Neural cell (in vitro differentiated cells): ENCODE results near the gene CALY. TPM values are rescaled to one million over a fixed set of nuclear protein-coding genes. Genes with fewer than 3 reads are reported as not detected.

Source experiments
- H2AFZ ChIP-seq: fragments of 200-600, 300-800 bp; sonication (generic), shearing (Covaris generic); 2 replicates; pipeline ENCODE4 v1.6.0; 2014; ENCODE audit warnings: low read depth, mild to moderate bottlenecking, antibody characterized with exemption, low read length, moderate library complexity
- H3F3A ChIP-seq: fragments of 200-600 bp; shearing (Covaris generic); 2 replicates; pipeline ENCODE4 v1.6.1; 2016; ENCODE audit warnings: mild to moderate bottlenecking, moderate library complexity, mixed read lengths, antibody characterized with exemption, low read length; ENCODE audit not compliant: insufficient read depth, poor library complexity, severe bottlenecking
- H3K27ac ChIP-seq: fragments of 200-600, 300-800 bp; sonication (generic), shearing (Covaris generic); 2 replicates; pipeline ENCODE4 v1.5.1; 2014; ENCODE audit warnings: mild to moderate bottlenecking, low read length, moderate library complexity
- H3K27me3 ChIP-seq: fragments of 300-800, 200-600 bp; sonication (generic), shearing (Covaris generic); 2 replicates; pipeline ENCODE4 v1.6.0; 2014; ENCODE audit warnings: mild to moderate bottlenecking, low read depth, low read length, moderate library complexity; ENCODE audit not compliant: insufficient read depth
- H3K36me3 ChIP-seq: fragments of 300-800, 200-600 bp; sonication (generic), shearing (Covaris generic); 2 replicates; pipeline ENCODE4 v1.5.1; 2014; ENCODE audit warnings: mild to moderate bottlenecking, antibody characterized with exemption, low read length, moderate library complexity; ENCODE audit not compliant: insufficient read depth
- H3K4me2 ChIP-seq: fragments of 300-800, 200-600 bp; sonication (generic), shearing (Covaris generic); 2 replicates; pipeline ENCODE4 v1.6.0; 2014; ENCODE audit warnings: mild to moderate bottlenecking, low read length
- H3K4me3 ChIP-seq: fragments of 300-800, 200-600 bp; sonication (generic), shearing (Covaris generic); 2 replicates; pipeline ENCODE4 v1.5.1; 2014; ENCODE audit warnings: mild to moderate bottlenecking, low read length, moderate library complexity
- H3K79me2 ChIP-seq: fragments of 200-600 bp; shearing (Covaris generic); replicated peaks from 2 replicates; pipeline ENCODE4 v1.6.0; 2014; ENCODE audit warnings: mild to moderate bottlenecking, low read length, moderate library complexity; ENCODE audit not compliant: insufficient read depth
- H3K9ac ChIP-seq: fragments of 300-800, 200-600 bp; sonication (generic), shearing (Covaris generic); 2 replicates; pipeline ENCODE4 v1.6.1; 2016; ENCODE audit warnings: mild to moderate bottlenecking, low read length, mixed read lengths
- H3K9me2 ChIP-seq: fragments of 200-600 bp; shearing (Covaris generic); 2 replicates; pipeline ENCODE4 v1.6.1; 2016; ENCODE audit warnings: mild to moderate bottlenecking, low read length, mixed read lengths; ENCODE audit not compliant: insufficient read depth
- H3K9me3 ChIP-seq: fragments of 200-600, 300-800 bp; sonication (generic), shearing (Covaris generic); 2 replicates; pipeline ENCODE4 v1.6.1; 2016; ENCODE audit warnings: mild to moderate bottlenecking, mixed run types, low read length, moderate library complexity, mixed read lengths
- H4K20me1 ChIP-seq: fragments of 200-600 bp; shearing (Covaris generic); 2 replicates; pipeline ENCODE4 v1.6.1; 2016; ENCODE audit warnings: mild to moderate bottlenecking, mixed run types; ENCODE audit not compliant: insufficient read depth
- CTCF ChIP-seq: fragments of 450-650 bp; IDR thresholded peaks from 2 replicates; pipeline ENCODE4 v1.5.1; 2014; ENCODE audit warnings: antibody characterized with exemption, mild to moderate bottlenecking, moderate library complexity; ENCODE audit not compliant: poor library complexity, severe bottlenecking
- EP300 ChIP-seq: fragments of 450-650 bp; conservative IDR thresholded peaks from 2 replicates; pipeline ENCODE4 v1.6.1; 2014; ENCODE audit warnings: antibody characterized with exemption, mild to moderate bottlenecking, moderate library complexity; ENCODE audit not compliant: poor library complexity, severe bottlenecking
- EZH2 ChIP-seq: fragments of 200-600, 300-800 bp; shearing (Covaris generic), sonication (generic); IDR thresholded peaks from 2 replicates; pipeline ENCODE4 v1.6.1; 2014; ENCODE audit warnings: antibody characterized with exemption, low read length, borderline replicate concordance, mild to moderate bottlenecking; ENCODE audit not compliant: insufficient read depth, poor library complexity, severe bottlenecking
- MXI1 ChIP-seq: fragments of 450-650 bp; conservative IDR thresholded peaks from 2 replicates; pipeline ENCODE4 v1.6.1; 2014; ENCODE audit warnings: antibody characterized with exemption, mild to moderate bottlenecking; ENCODE audit not compliant: poor library complexity, severe bottlenecking
- POLR2AphosphoS5 ChIP-seq: IDR thresholded peaks from 2 replicates; pipeline ENCODE4 v1.6.1; 2012
- RAD21 ChIP-seq: fragments of 450-650 bp; conservative IDR thresholded peaks from 2 replicates; pipeline ENCODE4 v1.6.1; 2014; ENCODE audit warnings: antibody characterized with exemption, mild to moderate bottlenecking, moderate library complexity
- REST ChIP-seq: IDR thresholded peaks from 2 replicates; pipeline ENCODE4 v1.6.1; 2012; ENCODE audit warnings: borderline replicate concordance
- SMC3 ChIP-seq: fragments of 450-650 bp; conservative IDR thresholded peaks from 2 replicates; pipeline ENCODE4 v1.6.1; 2014; ENCODE audit warnings: antibody characterized with exemption, mild to moderate bottlenecking, moderate library complexity; ENCODE audit not compliant: poor library complexity
- TAF1 ChIP-seq: IDR thresholded peaks from 2 replicates; pipeline ENCODE4 v1.6.1; 2012; ENCODE audit warnings: low read depth
- polyA plus RNA-seq: library from polyadenylated mRNA; depleted of rRNA; stranded (reverse); fragments of >200 nt; gene quantifications from 2 replicates; pipeline ENCODE4 v1.2.3, GENCODE V29; 2014

CALY gene
- polyA plus RNA-seq, 1 donor from 2014 or later: 3.7 TPM

GRCh38 chr10:133335246-133336117 is 1.2 kb downstream of the CALY start:
- Histone ChIP-seq H3K36me3 (no peaks in the 10 kb centered on the region), H3F3A (no peaks in the 10 kb centered on the region), H3K9ac (peak overlapping the region; percentile 62), H3K27ac (no peak overlapping the region), H3K4me3 (peak overlapping the region; percentile 65), H3K4me2 (no peak overlapping the region), H4K20me1 (no peaks in the 10 kb centered on the region), H3K9me3 (peaks cover 5% of the 10 kb centered on the region), H3K9me2 (no peaks in the 10 kb centered on the region), H3K27me3 (peaks cover 26% of the 10 kb centered on the region), H2AFZ (no peak overlapping the region), H3K79me2 (no peaks in the 10 kb centered on the region)
- TF ChIP-seq EP300: peak; percentile 24
- peak; percentile 23 for TF ChIP-seq MXI1
- TF ChIP-seq SMC3: no peak

GRCh38 chr10:133334503-133335245 is 2.0 kb downstream of the CALY start:
- Histone ChIP-seq H3K27ac (no peak overlapping the region), H3F3A (no peaks in the 10 kb centered on the region), H3K4me2 (no peak overlapping the region), H3K9me3 (peaks cover 5% of the 10 kb centered on the region), H4K20me1 (no peaks in the 10 kb centered on the region), H3K9me2 (no peaks in the 10 kb centered on the region), H3K9ac (no peak overlapping the region), H3K36me3 (no peaks in the 10 kb centered on the region), H2AFZ (no peak overlapping the region), H3K4me3 (peak overlapping the region; percentile 65), H3K27me3 (peaks cover 26% of the 10 kb centered on the region), H3K79me2 (no peaks in the 10 kb centered on the region)
- TF ChIP-seq TAF1 (no peak), SMC3 (no peak), CTCF (no peak), RAD21 (no peak), EZH2 (no peak)

- no peak overlapping the region for H3K4me3 ChIP-seq
- no peak for TF ChIP-seq TAF1
- no peak for TF ChIP-seq REST
- TF ChIP-seq RAD21: no peak
- no peak for TF ChIP-seq EZH2
- TF ChIP-seq EP300: no peak
- no peak for TF ChIP-seq CTCF
- no peak for TF ChIP-seq MXI1
- no peak for TF ChIP-seq SMC3
- no peak for TF ChIP-seq POLR2AphosphoS5
- peaks cover 26% of the 10 kb centered on the region for H3K27me3 ChIP-seq
- no peak overlapping the region for H3K4me2 ChIP-seq
- H2AFZ ChIP-seq: no peak overlapping the region
- no peak overlapping the region for H3K9ac ChIP-seq
- peaks cover 5% of the 10 kb centered on the region for H3K9me3 ChIP-seq
- no peaks in the 10 kb centered on the region for H3K79me2 ChIP-seq
- no peaks in the 10 kb centered on the region for H4K20me1 ChIP-seq
- no peaks in the 10 kb centered on the region for H3K36me3 ChIP-seq
- H3K9me2 ChIP-seq: no peaks in the 10 kb centered on the region
- H3K27ac ChIP-seq: no peak overlapping the region
- H3F3A ChIP-seq: no peaks in the 10 kb centered on the region
Measured at GRCh38 chr10:133332936-133333699, 3.6 kb downstream of the CALY start.
